ENCODE results near the gene APLF.

- TF ChIP-seq GTF2F1 (IDR thresholded peaks at IDR 0.05; ENCODE audit: borderline replicate concordance, low read depth, low read length): no peak
- TF ChIP-seq HDAC2 (IDR thresholded peaks at IDR 0.05; ENCODE audit: borderline replicate concordance in 1 of 2, low read depth in 2 of 2, low read length in 2 of 2): no peak
- no peak for TF ChIP-seq KDM1A (IDR thresholded peaks at IDR 0.05; ENCODE audit: borderline replicate concordance, low read length)
- no peak for TF ChIP-seq NRF1 (IDR thresholded peaks at IDR 0.05; ENCODE audit: low read depth, low read length)
- TF ChIP-seq CTCF (IDR thresholded peaks at IDR 0.05; ENCODE audit: control extremely low read depth in 1 of 3, insufficient read depth in 1 of 3, low read depth in 1 of 3, low read length in 3 of 3): no peak
- TF ChIP-seq MAX (IDR thresholded peaks at IDR 0.05): no peak
- no peak for TF ChIP-seq YY1 (IDR thresholded peaks at IDR 0.05; ENCODE audit: low read depth, low read length)
- TF ChIP-seq SP1 (IDR thresholded peaks at IDR 0.05; ENCODE audit: low read depth, low read length): no peak
- TF ChIP-seq ZNF274 (IDR thresholded peaks at IDR 0.05; ENCODE audit: borderline replicate concordance, extremely low read depth, low read length): no peak
- TF ChIP-seq POLR2AphosphoS5 (IDR thresholded peaks at IDR 0.05; ENCODE audit: low read depth, low read length): no peak
Measured at GRCh38 chr2:68564426-68564825, 97.0 kb downstream of the APLF start.
